GM18909 (cell line): Measurements from ENCODE around the gene PSMB8.
"Not testable (repeated sequence)": the region's sequence is repeated elsewhere in the genome, so short reads cannot be mapped to it uniquely, and the experiment has no call there.

ENCODE experiments used
- ATAC-seq: cut with Tn5 transposase; IDR thresholded peaks from one replicate; pipeline ENCODE4 v1.9.1; 2021; ENCODE audit warnings: mild to moderate bottlenecking; ENCODE audit not compliant: unreplicated experiment, poor library complexity

PSMB8 gene

DNA sequence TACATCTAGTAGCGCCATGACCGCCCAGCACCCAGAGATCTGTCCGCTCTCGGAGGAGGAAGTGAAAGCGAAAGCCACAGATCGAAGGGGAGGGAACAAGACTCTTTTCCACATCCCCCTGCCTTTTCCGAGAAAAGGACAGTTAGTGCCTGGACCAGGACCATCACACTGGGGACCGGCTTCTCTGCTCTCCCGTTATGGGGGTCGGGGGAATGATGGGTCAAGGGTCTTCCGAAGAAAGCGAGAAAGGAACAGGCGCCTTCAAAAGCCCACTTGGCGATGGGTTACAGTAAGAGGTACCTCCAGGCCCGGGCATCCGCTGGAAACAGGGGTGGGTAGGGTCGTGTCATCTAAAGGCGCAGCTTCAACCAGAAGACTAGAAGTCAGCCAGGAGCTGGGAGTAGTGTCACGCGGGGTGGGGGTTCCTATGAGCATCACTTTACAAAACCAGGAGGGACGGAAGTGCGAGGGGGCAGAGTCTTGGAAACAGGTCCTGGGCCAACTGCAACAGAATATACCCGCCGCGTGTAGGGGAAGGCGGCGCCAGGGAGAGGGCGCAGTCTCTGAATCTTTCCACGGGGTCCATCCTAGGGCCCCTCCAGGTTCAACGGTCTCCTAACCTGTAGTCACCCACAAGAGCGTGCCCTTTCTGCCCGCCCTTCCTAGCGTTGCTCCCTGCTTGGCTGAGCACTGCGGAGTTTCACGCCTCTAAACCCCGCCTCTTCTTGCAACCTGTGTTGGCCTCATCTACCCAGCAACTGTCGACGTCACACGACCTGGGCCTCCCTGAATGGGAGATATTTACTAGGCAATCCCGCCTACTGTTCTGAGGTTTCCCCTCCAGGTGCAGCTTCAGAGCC is at the start of gene PSMB8:
Gene PSMB8, minus strand, starts transcription at position 69 of the 860 bp plus-strand sequence. Its CDS starts 51 bp downstream, at position 18.
- peak; percentile 72 for ATAC-seq

DNA sequence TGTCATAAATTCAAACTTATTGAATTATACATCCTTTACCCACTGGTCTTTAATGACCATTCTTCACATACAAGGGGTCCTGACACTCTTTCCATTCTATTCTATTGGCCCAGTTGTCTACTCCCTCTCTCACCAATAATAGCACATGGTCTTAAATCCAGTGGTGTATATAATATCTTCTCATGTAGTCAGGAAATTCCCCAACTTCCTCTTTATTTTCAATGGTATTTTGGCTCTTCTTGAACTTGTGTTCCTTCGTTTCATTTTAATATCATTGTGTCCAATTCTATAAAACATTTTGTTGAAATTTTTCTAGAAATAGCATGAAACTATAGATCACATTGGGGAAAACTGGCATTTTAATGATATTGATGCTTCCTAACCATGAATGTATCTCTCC is 47.0 kb upstream of the PSMB8 start:
- ATAC-seq, result no peak

DNA sequence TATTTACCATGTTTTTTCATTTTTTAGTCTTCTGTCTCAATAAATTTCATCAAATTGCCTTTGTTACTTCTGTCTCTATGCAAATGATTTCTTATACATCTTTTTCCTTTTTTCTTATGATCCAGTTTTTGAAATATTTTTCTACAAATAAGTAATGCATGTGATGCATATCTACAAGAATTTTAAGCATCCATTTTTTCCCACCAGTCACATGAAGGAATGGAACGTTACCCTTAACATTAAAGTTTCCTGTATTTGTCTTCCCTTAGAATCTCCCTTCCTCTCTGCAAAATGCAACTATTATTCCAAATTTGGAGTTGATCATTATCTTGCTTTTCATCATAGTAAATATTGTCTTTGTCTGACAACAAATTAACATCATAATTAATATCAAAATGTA is 45.7 kb upstream of the PSMB8 start:
- ATAC-seq, result no peak

DNA sequence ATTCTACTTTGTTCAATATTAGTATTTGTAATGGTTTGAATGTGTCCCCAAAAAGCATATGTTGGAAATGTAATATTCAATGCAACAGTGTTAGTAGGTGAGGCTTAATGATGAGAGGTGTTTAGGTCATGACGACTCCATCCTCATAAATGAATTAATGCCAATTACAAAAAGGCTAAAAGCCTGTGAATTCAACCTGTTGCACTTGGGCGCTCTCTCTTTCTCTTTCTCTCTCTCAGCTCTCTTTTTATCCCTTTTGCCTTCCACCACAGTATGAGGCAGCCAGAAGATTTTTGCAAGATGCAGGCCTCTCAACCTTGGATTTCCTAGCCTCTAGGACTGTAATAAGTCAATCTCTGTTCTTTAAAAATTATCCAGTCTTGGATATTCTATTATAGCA is 44.7 kb upstream of the PSMB8 start:
- ATAC-seq, result no peak

DNA sequence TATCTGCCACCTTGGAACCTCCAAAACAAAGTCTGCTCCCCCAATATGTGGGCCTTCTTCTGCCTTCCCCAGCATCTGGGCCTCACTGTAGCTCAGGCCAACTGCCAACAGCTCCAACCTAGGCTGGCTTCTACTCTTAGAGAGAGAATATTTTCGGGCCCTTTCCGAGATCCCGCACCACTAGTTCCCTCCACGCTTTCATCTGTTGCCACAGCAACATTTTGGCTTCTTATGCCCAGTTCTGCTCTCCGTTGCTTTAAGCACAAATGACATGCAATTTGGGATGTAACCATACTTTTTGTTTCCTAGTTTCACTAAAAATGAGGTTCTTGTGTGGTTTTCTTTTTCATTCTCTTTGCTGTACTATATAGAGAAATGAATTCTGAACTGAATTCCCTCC is 43.8 kb upstream of the PSMB8 start:
- no peak for ATAC-seq

DNA sequence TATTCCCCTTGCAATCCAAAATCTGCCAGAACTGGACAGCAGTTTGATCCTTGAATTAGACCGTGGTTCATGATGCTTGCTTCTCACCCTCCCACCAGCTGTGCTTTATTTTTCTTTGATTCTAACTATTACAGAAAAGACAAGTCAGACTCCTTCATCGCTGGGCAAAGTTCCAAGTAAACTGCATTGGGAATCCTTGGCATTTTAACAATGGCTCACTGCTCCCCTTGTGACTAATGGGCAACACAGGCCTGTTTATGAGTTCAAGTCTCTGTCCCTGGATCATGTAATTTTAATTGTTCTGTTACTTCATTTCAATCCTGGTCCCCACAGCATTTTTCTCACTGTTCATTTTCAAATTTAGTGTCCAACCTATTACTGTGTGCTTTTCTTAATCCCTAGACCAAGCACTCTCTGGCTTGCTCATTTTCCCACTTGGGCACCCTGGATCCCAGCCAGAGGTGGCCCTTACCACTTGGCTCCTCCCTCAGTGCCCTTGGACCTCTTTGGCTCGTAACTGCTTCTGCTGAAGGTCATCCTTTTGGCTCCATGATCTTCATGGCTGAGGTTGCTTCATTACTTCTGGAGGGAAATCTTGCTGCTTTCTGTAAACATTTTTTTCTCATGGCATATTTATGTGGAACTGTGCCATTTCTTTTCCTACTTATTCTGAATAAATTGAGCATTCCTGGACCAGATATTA is 43.0 kb upstream of the PSMB8 start:
- no peak for ATAC-seq

DNA sequence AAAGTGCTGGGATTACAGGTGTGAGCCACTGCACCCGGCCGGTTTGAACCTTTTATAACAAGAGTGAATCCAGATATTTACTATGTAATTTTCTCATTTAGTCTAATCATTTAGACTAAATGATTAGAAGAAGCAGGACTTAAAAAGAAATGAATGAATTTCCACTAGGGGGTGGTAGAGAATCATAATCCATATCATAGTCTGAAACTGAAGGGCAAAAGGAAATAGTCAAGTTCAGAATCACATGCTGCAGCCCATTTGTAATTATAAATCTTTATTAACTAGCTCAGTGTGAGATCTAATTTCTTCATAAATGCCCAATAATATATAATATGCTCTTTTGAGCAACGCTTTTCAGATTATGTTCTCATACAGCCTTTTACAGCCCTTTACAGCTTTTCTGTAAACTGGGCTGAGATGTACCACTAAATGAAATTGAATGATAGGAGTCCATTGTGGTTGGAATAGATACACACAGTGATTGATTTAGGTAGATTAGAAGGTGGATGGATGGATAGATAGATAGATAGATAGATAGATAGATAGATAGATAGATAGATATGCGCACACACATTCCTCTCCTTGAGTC is 41.9 kb upstream of the PSMB8 start:
- no peak for ATAC-seq

DNA sequence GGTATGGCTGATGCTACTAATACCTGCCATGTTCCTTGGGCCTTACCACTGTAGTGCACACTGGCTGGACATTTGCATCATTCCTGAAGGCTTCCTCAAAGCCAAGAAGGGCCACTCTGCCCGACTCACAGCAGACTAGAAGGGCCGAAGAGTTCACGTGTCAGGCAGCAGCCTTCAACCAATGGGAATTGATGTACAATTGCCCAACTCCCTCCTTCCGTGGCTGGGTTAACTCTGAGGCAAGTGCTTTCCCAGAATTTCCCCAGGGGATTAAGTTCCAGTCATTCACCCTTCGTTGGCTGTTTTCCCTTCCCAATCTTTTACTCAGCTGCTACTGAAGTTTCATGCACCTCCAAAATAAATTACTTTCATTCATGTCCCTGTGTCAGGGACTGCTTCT is 39.9 kb upstream of the PSMB8 start:
- ATAC-seq, result no peak

DNA sequence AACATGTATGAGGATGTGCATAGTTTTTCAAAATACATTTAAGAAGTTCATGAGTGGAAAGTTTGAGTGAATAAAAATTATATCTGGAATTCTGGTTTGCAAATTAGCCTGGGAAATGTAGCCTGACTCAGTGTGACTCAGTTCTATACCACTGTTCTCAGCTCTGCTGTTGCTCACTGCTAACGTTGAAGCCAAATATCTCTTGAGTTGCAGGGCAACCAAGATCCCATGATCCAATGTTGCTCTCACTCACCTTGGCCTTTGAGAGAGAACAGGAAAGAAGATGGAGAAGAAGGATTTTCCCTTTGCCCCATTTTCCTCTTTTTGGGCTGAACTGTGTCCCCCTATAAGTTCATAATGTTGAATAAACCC is 39.0 kb upstream of the PSMB8 start:
- no peak for ATAC-seq

DNA sequence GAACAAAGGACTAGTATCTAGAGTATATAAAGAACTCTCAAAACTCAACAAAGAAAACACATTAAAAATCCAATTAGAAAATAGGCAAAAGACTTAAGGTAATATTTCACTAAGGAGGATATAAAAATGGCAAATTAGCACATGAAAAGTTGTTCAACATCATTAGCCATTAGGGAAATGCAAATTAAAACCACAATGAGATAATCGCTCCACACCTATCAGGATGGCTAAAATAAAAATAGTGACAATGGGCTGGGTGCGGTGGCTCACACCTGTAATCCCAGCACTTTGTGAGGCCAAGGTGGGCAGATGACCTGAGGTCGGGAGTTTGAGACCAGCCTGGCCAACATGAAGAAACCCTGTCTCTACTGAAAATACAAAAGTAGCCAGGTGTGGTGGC is 37.1 kb upstream of the PSMB8 start:
- not testable (repeated sequence) for ATAC-seq

DNA sequence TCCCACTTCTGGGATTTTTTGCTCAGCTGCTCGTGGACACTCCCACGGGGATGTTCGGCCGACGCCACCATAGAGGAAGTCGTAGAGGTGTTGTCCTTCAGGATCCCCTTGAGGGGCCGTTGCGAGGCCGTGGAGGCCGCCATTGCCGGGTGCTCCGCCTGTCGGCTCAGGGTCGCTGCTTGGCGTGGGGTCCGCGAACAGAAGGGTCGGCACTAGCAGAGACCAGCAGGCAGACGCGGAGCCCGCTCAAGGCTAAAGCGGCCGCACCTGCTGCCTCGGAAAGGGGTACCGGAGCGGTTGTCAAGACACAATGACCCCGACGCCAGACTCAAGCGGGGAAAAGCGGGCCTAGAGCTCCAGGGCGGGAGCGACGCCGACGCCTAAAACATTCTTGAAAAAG is 35.8 kb upstream of the PSMB8 start:
- no peak for ATAC-seq

DNA sequence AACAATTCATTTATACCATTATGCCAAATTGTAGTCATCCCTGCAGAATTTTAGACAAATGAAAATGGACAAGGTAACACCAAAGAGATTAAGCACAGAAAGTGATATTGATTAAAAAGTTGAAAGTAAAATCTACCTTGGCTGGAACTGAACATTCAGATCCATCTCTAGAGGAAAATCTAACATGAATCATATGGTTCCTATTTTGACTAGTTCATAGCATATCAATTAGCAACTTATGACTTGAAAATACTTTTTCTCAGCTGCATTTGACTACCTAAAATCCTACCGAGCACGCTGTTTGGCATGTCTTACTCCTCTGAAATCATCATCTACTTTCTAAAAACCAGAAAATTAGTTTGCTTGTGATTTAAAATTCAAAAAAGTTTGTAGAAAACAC is 32.8 kb upstream of the PSMB8 start:
- no peak for ATAC-seq

DNA sequence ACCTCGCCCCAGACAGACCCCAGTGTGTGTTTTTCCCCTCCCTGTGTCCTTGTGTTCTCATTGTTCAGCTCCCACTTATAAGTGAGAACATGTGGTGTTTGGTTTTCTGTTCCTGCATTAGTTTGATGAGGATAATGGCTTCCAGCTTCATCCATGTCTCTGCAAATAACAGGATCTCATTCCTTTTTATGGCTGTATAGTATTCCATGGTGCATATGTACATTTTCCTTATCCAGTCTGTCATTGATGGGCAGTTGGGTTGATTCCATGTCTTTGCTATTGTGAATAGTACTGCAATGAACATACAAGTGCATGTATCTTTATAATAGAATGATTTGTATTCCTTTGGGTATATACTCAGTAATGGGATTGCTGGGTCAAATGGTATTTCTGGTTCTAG is 30.1 kb upstream of the PSMB8 start:
- not testable (repeated sequence) for ATAC-seq

DNA sequence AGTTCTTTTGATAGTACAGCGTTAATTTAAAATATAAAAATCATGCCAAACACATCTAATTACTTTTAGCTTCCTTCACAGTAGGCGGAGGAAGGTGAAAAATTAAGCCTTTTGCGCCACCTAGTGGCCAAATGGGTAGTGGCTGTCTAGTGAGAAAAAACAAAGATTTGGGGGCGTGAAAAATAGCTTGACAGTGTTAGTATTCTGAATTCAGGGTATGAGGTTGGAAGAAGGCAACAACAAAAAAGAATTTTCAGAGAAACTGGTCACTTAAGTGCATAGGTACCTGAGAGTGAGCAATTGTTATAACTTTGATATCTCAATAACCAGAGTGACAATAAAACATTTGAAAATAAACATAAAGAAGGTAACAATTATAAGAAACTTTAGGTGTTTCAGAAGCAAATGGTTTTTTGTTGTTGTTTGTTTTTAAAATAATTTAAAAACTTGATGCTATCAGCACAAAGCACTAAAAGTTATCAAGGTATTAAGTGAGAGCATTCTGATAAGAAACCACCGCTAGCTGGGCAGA is 24.5 kb upstream of the PSMB8 start:
- ATAC-seq, result no peak

DNA sequence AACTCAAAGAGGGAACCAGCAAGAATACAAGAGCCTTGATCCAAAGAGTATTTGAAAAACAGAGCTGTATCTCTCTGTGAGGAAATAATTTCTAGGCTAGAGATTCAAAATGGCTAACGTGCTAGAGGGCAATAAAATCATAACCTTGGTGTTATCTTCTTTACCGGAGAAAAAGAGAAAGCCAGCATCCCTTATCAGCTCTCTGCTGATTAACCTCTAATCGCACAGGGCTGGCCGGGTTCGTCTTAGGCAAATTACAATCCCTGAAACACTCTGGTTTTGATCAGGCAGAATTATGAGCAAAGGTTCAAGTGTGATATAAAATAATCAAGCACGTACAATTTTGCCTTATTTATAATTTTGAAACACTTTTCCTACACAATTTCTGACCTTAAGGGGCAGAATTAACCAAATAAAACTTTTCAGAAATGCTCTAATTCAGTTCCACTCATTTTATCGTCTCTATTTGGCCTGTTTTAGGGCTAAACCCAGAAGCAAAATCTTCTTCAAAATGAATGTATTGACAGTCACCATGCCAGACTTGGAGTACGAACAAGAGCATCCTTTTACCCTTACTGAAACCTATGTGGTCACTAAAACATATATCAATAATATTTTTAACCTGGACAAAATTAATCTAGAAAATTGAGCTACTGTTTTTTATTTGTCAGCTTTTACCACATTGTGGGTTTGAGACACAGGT is 23.9 kb upstream of the PSMB8 start:
- ATAC-seq, result no peak

DNA sequence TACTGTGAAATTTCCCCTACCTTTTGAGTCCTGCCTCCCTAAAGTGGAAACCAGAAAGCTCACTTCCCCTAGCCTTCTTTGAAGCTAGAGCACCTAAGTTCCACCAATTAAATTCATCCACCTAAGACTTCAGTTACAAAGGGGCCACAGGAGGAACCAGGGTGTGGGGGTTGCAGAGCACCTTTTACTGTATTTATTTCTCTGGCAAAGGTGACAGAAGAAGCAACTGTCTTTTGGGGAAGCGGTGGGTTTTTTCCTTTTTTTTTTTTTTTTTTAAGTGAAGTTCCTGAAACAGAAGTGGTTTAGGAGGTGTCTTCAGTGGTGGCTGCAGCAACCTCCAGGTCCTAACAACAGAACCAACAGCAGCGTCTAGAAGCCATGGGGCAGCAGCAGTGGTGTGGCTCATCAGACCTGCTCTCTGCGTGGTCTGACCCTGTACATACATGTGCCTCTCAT is 23.2 kb upstream of the PSMB8 start:
- no peak for ATAC-seq

DNA sequence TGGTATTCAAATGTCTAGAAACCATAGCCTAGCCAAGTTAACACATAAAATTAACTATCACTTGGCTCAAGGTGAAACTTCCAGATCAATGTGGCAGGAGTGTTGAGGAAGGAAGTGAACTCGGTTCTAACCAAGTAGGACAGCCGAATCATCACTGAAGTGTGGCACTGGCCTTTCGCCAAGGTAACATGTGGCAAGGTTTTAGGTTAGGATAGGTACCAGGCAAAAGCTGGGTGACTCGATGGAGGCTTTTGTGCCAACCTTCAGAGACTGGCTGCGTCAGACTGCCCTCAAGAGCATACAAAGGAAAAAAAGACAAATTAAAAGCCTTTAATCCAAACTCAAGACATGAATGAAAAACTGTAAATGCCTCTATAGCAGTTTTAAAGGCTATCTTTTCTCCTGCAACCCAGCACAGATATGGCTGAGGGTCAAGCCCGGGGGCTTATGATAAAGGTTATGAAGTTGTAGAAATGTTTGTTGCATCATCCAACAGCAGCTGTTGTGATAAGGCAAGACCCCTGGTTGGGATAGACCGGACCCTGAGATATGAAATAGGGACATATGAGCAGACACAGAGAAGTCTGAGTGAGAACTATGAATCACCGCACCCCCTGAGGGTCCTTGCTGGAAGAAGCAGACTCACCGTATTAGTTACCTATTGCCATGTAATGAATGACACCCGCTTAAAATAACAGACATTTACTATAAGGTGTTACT is 22.0 kb upstream of the PSMB8 start:
- ATAC-seq, result no peak

DNA sequence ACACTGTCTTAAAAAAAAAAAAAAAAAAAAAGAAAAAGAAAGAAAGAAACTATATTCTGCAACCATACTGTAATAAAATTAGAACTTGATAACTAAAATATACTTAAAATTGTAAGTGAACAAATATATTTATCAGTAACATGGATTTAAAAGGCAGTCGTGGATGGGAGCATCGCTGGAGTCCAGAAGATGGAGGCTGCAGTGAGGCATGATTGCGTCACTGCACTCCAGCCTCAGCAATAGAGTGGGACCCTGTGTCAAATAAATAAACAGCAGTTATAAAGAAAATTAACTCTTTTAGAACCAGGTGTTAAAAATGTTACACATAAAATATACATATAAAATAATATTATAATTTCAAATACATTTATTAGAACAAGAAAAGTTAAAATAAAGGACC is 18.9 kb upstream of the PSMB8 start:
- ATAC-seq, result no peak

DNA sequence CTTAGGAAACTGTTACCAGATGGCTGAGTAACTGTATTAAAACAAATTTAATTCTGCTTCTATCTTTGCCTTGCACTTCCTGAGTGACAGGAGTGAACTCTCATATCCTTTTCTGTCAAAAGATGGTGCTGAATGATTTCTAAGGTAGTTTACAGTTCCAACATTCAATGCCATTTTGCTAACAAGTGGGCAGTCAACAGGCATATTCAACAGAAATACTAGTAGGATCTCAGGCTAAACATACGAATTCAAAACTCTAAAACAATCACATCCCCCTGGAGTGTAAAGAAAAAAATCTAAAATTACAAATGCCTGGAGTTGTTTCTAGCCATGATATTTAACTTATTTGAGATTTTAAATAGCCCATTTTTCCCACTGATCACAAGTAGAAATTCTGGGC is 16.8 kb upstream of the PSMB8 start:
- no peak for ATAC-seq

DNA sequence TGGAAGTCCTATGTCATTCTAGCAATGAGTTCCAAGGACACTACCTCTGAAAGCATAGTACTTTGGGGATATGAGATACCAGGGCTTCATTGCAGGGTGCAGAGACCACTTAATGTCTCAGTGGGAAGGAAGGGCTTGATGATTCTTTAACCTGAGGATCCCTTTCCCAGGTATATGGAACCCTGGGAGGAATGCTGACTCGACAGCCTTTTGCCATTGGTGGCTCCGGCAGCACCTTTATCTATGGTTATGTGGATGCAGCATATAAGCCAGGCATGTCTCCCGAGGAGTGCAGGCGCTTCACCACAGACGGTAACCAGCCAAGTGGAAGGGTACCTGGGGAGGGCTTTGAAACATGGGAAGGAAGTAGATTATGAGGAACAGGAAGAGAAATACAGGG is 14.3 kb upstream of the PSMB8 start:
- no peak for ATAC-seq
